GM19240 (cell line): ENCODE measurements around the gene NOL11.
A peak's percentile ranks its signal among the peaks of the same experiment; 100 is the strongest.
"Not testable (repeated sequence)": the region's sequence is repeated elsewhere in the genome, so short reads cannot be mapped to it uniquely, and the experiment has no call there.

ENCODE experiments used
- DNase-seq: peaks from one replicate; pipeline ENCODE4 v3.0.0; 2011; ENCODE audit warnings: low spot score; ENCODE audit not compliant: insufficient read length

The NOL11 gene

DNA sequence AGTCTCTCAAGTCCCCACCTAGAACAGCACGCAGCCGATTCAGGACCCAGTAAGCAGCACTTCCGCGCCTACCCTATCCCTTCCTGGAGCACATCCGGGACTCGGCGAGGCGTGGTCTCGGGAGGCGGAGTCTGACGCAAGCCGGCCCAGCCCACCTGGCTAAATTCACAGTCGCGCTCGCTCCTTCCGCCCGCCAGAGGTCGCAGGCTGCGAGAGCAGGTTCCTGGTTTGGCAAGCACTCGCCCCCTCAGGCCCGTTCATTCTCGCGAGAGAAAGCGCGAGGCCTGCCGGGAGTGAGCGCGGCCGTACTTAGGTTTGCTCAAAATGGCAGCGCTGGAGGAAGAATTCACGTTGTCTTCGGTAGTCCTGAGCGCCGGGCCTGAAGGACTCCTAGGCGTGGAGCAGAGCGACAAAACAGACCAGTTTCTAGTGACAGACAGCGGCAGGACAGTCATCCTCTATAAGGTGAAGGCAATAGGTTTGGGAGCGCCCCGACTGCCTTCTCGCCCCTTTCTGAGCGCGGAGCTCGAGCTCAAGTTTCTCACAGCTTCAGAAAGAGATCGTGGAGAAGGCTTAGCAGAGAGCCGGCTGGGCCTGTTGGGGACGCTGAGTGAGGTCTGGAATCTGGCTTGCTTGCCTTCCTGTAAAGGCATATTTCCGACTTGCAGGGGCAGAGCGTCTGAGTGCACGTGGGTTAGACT, at the start of gene NOL11:
Gene NOL11, plus strand, starts transcription at position 313 of the 701 bp plus-strand sequence. Its CDS starts 12 bp downstream, at position 325.
- DNase-seq: peak; percentile 83

DNA sequence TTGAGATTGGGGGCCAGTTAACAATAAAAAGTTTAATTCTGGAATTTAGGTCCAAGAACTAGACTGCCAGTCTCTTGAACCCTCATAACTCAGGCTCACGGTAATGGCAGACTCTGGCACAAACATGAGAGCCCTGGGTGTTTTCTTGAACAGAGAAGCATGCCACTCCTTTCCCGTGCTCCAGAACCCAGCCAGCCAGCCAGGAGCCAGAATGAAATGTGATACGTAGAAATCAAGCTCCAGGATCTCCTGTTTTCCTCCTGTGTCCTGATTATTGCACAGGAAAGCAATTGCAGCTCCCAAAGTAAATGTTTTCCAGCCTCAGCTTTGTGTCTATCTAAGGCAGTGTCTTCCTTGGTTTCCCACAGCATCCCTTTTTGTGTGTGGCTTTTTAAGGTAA, 46.2 kb upstream of the NOL11 start:
- DNase-seq: no peak

DNA sequence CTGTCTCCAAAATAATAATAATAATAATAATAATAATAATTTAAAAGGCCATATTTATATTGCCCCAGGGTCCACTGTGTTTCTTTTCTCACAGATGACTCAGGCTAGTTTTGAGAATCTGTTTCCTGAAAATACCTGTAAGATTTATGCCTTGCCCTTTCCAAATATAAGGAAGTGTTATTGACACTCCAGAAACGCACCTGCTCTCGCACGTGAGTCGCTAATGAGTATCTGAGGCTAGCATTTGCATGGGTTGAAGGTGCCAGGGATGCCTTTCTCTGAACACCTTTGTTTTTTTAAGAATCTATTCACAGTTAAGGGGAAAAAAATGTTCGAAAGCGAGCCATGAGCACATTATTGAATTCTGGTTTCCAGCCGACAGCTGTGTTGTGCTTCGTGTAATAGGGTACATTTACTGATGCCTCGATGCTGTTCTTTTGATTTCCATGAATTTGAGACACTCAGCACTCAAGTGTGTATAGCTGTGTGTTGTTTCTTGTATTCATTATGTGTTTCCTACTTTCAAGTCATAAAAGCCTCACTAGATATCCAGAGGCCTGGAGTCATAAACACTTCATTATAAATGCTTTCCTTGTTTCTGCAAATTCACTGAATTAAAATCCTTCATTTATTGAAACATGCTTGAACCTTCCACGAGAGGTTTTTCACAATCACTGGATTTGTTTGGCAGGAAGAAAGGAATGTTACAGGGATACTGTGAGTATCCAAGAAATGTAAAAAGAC, 45.0 kb upstream of the NOL11 start:
- DNase-seq: no peak

DNA sequence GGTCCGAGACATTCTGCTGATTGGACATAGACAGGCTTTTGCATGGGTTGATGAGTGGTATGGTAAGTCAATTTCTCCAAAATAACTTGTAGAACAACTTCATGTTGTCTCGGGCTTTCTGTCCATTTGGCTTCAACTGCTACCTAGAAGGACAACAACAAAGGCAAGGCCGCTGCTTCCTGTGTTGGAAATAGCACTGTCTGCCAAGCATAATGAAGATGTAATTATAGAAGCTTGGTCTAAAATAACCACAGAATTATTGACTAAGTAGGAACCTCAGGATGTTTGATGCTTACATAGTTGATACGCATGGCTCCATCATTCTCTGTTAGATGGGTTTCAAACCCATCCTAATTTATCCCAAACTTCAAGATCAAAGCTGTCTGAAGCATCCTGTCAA, 42.3 kb upstream of the NOL11 start:
- no peak for DNase-seq

DNA sequence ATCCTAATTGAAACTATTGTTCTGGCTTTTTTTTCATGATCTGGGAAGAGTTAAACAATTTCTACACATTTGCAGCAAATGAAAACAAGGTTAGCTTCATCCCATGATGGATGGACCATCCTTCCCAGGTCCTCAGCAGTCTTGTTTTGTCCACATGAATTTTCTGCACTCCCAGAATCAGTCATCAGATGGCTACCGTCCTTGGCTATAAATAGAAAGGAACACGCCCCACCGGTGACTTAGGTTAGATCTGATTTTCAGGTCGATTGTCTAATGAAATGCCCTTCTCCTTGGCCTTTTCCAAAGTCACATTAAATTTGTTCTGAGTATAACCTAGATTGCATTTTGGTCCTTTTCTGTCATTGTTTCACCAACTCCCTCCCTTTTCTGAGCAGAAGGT, 41.4 kb upstream of the NOL11 start:
- no peak for DNase-seq

DNA sequence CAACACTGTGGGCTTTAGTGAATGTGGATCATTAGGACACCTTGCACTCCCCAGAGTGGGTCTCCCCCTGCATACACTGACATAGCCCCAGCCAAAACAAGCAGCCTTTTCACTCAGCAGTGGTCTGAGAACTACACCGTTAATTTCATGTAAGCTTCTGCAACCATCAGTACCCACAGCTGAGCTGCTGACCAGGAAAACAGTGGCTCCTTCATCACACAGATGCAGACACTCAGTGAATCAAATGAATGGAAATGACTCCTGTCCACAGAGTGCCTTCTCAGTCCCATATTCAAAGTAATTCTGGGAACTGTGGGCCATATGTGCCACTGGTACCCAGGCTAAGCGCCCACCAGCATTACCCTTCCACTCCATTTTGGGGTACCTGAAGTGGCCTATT, 39.3 kb upstream of the NOL11 start:
- no peak for DNase-seq

DNA sequence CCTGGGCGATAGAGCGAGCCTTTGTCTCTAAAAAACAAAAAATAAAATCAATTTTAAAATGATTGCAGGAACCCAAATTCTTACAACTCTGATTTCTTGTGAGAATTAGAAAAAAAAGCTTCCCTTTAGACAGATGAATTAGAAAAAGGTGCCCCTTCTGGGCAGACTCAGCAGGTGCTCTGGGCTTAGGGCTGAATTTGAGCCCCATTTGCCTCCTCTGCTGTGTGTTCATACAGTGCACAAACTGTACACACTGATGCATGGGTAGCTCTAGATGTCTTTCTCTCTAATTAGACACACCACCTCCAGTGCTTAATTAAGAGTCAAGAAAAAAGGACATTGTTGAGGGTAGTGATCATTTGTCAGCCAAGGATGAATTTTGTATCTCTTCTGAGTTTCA, 38.5 kb upstream of the NOL11 start:
- no peak for DNase-seq

DNA sequence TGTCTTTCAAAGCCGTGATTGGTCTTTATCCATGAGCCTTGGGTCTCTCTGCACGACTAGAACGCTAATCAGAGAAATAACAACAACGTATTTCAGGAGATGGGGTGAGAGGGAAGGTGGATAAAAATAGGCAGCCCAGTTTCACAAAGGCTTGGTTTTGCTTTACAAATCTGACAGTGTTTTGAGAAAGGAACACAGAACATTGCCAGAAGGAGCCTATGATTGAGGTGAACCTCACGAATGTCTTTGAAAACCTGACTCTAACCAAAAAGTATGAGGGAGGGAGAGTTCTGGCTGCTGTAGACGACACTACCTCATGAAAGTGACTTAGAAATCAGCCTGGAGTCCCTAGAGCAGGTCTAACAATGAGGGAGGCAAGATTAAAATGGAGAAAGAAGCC, 38.0 kb upstream of the NOL11 start:
- no peak for DNase-seq

DNA sequence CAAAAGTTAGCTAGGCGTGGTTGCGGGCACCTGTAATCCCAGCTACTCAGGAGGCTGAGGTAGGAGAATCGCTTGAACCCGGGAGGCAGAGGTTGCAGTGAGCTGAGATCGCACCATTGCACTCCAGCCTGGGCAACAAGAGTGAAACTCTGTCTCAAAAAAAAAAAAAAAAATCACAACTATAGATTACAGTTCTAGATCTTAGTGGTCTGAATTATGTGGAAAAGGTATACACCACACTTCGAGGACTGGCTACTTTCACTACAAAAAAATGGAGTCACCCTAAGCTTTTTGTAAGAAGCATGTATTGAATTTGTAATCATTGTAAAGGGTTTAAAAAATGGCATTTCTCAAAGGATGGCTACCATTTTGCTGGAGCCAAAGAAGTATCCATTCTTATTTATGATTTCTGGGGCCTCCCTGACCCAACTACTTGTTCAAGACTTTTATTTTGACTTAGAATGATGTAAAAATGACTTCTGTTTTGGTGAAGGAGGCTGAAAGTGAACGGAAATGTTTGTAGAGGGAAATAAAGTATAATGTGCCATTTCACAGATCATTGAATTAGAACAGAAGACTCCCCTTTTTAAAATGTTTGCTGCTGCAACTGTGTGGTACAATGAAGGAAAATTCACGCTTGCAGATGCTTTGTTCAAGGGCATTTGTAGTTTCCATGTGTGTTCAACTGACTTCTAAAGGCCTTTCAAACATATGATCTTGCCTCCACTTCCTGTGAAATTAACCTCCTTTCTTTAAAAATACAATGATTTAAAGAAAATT, 37.1 kb upstream of the NOL11 start:
- DNase-seq: no peak

DNA sequence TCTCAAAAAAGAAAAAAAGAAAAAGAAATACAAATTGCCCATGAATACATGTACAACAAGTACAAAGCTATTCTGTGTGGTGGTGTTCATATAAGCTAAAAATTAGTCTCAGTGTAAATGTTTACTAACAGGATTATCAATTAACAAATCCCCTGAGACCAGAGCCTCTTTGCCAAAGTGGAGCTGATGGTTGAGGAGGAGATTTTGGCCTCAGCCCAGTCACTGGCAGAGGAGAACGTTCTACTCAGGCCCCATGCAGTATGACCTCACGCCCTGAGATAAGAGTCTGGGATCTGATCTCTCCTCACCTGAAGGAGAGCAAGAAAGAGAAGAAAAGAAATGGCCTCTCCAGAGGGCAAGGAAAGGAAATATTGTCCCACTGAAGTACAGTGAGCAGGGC, 35.5 kb upstream of the NOL11 start:
- no peak for DNase-seq

DNA sequence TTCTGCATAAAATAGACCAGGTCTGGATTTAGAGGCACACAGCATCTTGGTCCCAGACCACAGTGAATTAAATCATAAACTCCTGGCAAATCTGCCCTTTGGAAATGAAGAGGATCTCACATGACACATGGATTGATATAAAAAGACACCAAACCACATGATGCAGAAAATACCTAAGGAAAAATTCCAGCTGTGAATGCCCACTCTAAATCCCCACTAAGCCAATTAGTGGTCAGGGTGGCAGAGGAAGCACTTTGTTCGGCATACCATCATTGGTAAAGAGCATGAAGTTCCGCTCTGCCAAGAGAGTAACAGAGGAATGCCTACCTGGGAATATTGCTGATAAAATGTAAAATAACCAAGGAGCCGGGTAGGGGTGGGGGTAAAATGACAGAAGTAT, 32.4 kb upstream of the NOL11 start:
- no peak for DNase-seq

DNA sequence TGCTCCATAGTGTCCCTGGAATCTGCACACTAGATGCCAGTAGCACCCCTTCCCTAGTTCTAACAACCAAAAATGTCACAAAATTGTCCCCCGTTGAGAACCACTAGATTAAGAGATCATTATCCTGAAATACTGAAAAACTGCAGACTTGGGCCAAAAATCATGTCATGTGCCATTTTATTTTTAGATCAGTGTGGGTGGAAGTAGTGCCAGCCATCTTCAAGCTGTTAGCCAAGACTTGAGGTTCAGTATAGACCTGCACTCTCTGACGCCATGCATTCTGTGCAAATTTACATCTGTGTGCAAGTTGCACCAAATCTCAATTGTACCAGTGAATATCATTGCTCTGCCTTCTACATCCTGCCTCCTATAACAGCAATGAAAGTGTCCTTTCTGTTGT, 31.5 kb upstream of the NOL11 start:
- DNase-seq: no peak

DNA sequence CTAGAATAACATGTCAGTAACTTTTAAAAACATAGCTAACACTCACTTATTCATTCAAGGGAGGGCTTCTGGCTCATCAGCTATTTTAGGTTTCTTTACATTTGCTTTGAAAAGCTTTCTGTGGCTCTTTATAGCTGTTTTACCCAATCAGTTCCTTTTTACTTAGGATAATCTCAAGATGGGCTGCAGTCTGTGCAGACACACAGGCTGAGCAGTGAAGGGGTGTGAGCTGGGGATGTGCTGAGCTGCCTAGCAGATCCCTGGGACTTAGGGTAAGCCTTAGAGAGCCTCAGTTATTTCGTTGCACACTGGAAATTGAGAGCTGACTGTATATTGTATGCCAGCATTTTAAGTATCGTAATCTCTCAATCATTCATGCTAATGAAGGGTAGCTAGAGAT, 30.2 kb upstream of the NOL11 start:
- DNase-seq: no peak

DNA sequence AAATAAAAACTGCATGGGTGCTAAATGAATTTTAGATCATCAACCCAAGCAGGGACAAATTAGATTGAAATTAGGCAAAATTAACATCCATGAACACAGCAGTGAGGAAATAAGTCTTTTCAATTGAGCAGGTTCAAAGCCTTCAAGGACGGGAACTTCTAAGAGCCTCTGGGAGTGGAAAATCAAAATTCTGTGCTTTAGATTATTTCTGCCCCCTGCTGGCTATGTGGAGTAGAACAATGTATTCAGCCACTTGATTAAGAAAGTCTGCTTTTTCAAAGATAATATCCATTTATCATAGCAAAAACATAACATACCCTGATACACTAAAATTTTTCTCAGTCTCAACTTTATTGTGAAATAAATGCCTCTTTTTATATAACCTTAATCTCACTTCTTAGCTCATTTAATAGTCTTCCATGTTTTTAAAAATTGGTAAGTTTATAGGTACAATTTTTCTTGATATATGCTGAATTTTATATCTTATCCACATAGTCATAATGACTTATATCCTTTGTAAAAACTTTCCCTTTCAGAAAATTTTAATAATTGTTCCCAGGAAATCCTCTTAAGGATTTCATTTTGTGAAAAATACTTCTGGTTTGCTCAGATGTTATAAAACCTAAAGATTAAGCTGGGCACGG, 28.1 kb upstream of the NOL11 start:
- DNase-seq: peak; percentile 17

DNA sequence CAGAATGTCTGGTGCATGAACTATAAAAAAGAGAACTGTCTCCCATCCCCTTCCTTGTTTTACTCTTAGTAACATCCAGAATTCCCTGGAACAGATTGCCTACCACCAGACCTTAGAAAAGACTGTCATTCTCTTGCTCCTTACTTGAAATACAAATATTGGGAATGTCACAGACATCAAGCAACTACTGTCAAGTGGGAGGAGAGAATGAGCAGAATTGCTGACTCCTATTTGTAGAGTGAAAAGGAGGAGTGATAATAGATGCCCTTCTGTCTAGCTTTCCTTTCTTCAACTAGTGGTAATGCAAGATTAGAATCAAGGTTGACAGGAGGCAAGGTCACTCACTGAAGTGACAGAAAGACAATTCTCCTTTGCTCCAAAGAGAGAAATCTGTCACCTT, 23.9 kb upstream of the NOL11 start:
- DNase-seq: no peak

DNA sequence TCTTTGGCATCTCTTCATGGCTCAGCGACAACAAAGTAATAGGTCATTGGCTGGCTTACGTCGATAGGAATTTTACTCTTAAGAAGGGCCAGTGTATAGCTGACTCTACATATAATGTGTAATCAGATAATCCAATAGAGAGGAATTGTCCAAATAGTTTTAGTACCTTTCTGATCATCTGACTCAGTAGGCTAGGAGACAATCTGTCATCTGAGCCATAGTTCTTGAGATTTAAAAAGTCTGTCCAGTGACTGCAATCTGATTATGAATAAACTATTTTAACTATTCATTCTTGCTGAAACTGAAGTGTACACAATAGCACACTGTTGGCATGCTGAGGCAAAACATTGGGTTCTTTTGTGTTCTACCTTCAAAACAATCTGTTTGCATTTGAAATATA, 21.4 kb upstream of the NOL11 start:
- DNase-seq: no peak

DNA sequence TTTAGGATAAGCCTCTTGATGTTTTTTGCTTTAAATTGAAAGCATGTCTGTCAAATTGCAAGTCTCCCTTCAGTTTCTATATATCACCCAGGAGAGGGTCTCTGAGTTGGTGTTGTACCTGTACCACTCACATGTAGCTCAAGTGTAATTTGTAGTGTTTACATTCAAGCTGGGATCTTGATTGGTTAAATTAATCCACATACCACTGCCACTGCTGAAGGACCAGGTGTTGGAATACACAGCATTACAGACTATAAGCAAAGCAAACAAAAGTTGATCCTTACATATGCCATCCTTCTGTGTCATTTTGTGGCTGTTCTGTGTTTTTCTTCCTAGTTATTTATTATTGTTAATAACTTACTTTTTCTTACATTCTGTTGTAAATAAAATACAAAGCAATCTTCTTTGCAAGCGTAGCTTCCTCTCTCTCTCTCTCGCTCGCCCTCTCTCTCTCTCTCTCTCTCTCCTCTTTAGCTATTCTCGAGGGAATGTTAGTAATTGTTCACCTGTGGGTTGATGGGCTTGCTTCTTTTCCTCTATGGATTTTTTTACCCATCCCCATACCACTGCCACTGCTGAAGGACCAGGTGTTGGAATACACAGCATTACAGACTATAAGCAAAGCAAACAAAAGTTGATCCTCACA, 20.8 kb upstream of the NOL11 start:
- no peak for DNase-seq

DNA sequence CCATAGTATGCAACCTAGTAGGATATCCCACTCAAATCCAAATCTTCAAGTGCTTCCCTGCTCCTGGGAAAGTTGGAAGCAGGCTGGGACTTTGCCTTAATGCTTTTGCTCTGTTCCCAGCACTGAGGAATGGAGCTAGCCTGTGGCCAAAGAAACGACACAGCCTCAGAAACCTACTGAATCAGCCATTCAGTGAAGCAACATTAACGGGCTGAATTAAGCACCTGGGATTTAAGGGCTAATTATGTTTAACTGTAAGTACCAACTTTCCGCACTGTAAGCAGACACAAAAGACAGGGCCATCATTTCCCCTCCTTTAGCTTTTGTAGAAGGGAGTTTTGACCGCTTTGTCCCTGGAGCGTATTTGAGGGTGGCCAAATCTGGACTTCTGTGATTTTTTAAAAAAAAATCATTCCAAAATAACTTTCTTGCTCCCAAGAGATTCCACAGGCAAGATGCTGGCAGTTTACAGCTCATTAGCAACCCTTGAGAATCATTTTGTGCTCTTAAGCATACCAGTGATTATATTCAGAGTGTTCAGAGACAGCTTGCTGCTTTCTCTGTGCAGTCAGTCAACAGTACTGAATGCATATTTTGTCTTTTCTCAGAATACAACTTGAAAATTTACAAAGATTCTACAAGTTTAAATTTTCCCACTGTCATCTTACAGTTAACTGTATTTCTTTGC, 17.6 kb upstream of the NOL11 start:
- DNase-seq: no peak

DNA sequence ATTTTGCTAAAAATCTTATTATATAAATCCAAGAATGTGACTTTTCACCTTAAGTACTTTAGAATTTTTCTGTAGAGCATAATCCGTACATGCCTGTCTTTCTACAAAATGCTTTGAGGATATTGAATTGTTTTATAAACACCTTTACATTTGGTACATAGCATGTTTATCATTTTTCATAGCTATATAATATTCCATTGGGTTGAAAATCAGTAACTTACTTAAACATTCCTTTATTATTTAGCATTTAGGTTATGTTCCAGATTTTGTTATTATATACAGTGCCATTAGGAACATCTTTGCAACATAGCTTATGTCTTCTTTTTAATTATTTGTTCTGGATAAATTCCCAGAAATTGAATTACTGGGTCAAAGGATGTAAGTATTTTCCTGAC, 17.0 kb upstream of the NOL11 start:
- DNase-seq: no peak

DNA sequence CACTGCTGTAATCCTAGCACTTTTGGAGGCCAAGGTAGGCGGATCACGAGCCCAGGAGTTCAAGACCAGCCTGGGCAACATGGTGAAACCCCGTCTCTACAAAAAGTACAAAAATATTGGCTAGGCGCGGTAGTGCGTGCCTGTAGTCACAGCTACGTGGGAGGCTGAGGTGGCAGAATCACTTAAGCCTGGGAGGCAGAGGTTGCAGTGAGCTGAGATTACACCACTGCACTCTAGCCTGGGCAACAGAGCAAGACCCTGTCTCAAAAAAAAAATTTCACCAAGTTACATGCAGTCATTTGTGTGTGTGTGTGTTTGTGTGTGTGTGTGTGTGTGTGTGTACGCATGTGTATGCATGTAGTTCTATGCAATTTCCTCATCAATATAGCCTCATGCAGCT, 14.9 kb upstream of the NOL11 start:
- DNase-seq: not testable (repeated sequence)

DNA sequence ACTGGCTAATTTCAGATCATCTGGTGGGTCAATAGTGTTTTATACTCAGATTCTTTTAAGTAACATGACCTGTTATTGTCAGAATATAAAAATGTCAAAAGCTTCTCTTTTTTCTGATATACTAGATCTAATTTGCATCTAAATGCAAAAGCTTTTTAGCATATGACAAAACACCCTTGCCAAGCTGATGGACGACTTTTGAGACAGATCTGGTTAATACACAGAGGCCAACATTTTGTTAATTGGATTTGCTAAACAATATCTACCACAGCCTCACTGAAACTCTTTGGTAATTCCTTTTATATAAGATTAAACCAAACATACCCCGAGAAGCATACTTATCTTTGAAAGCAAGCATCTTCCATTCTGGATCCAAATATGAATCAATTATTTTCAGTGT, 10.3 kb upstream of the NOL11 start:
- DNase-seq: no peak
